Tibial nerve (tissue), 4 donors: Measurements from ENCODE around the gene MYH16. TPM values are rescaled to one million over a fixed set of nuclear protein-coding genes. Genes with fewer than 3 reads are reported as not detected.
"Not testable (repeated sequence)": the region's sequence is repeated elsewhere in the genome, so short reads cannot be mapped to it uniquely, and the experiment has no call there.

Source experiments
- DNase-seq, 2 donors: peaks; one replicate each; pipeline ENCODE4 v3.0.0-alpha.2; 2019; ENCODE audit warnings: low spot score in 2 of 2
- H3K27ac ChIP-seq, 4 donors: fragments of 200-600 bp; sonication (generic) in 3 of 4; one replicate each; pipeline ENCODE4 v1.5.1; 2017 to 2019; ENCODE audit warnings: mild to moderate bottlenecking in 1 of 4
- H3K27me3 ChIP-seq, 2 donors: fragments of 200-600 bp; sonication (generic) in 1 of 2; one replicate each; pipeline versions ENCODE4 v1.5.1 to v1.6.0; 2017 to 2019
- H3K36me3 ChIP-seq, 3 donors: fragments of 200-600 bp; sonication (generic); one replicate each; pipeline ENCODE4 v1.5.1; 2018 to 2019
- H3K4me1 ChIP-seq, 4 donors: fragments of 200-600 bp; sonication (generic) in 3 of 4; one replicate each; pipeline ENCODE4 v1.5.1; 2017 to 2019
- H3K4me3 ChIP-seq, 4 donors: fragments of 200-600 bp; sonication (generic) in 3 of 4; one replicate each; pipeline ENCODE4 v1.5.1; 2017 to 2019; ENCODE audit warnings: mild to moderate bottlenecking in 1 of 4, moderate library complexity in 1 of 4
- H3K9me3 ChIP-seq, 4 donors: fragments of 200-600 bp; sonication (generic) in 3 of 4; one replicate each; pipeline ENCODE4 v1.5.1; 2017 to 2019
- CTCF ChIP-seq, 5 experiments: fragments of 200-600 bp in 3 of 5; fragments of 450-650 bp in 2 of 5; sonication (generic) in 3 of 5; IDR thresholded peaks; one replicate each; pipeline ENCODE4 v1.5.1; 2016 to 2019; ENCODE audit warnings: antibody characterized with exemption in 5 of 5, mild to moderate bottlenecking in 3 of 5, moderate library complexity in 2 of 5
- EP300 ChIP-seq, 2 donors: sonication (generic); formaldehyde crosslinking; IDR thresholded peaks; one replicate each; pipeline ENCODE4 v1.6.1; 2017; ENCODE audit warnings: antibody characterized with exemption in 2 of 2, mild to moderate bottlenecking in 1 of 2
- POLR2A ChIP-seq, 2 donors: fragments of 450-650 bp; IDR thresholded peaks; one replicate each; pipeline ENCODE4 v1.6.1; 2017; ENCODE audit warnings: antibody characterized with exemption in 2 of 2, mild to moderate bottlenecking in 2 of 2, moderate library complexity in 2 of 2
- WGBS, 2 donors: methylation state at CpG; one replicate each; pipeline ENCODE4 v1.1.5; 2018; 5-methylcytosine and 5-hydroxymethylcytosine counted together
- total RNA-seq, 4 donors: library from RNA; depleted of rRNA; stranded (reverse); fragments of >200 nt; gene quantifications; one replicate each; pipeline ENCODE4 v1.1.0, GENCODE V29; 2016

The MYH16 gene
- total RNA-seq, 4 donors from 2014 or later = not detected

GRCh38 chr7:99312316-99313203, 39.9 kb downstream of the MYH16 start:
- TF ChIP-seq POLR2A (IDR thresholded peaks at IDR 0.05) = no peak
- peak; percentile 84 to 86 (median 86) for TF ChIP-seq CTCF (IDR thresholded peaks at IDR 0.05)
- peak in 1 of 2 donors; percentile 20 for TF ChIP-seq EP300 (IDR thresholded peaks at IDR 0.05)
- Histone ChIP-seq H3K9me3 (peaks cover 0 to 18% (median 0%) of the 10 kb centered on the region in 4 donors), H3K27me3 (no peaks in the 10 kb centered on the region), H3K4me3 (no peak overlapping the region), H3K4me1 (peaks cover 0 to 7% (median 0%) of the 10 kb centered on the region in 4 donors), H3K27ac (peak overlapping the region in 1 of 4 donors; percentile 35), H3K36me3 (peaks cover 0 to 10% (median 0%) of the 10 kb centered on the region in 3 donors)
- DNase-seq = peak; percentile 71 to 91
- 29 to 33% methylated on average over 16 of the region's 16 CpGs for WGBS, 2 donors

- peaks cover 0 to 7% (median 0%) of the 10 kb centered on the region in 4 donors for H3K4me1 ChIP-seq
- DNase-seq = no peak
- no peak overlapping the region for H3K4me3 ChIP-seq
- peaks cover 0 to 18% (median 0%) of the 10 kb centered on the region in 4 donors for H3K9me3 ChIP-seq
- no peaks in the 10 kb centered on the region for H3K27me3 ChIP-seq
- peaks cover 0 to 10% (median 0%) of the 10 kb centered on the region in 3 donors for H3K36me3 ChIP-seq
- peak in 1 of 5 experiments; percentile 16 for TF ChIP-seq CTCF (IDR thresholded peaks at IDR 0.05)
- no peak for TF ChIP-seq POLR2A (IDR thresholded peaks at IDR 0.05)
- peak overlapping the region in 1 of 4 donors; percentile 35 for H3K27ac ChIP-seq
- WGBS, 2 donors = 27 to 34% methylated on average over 1 of the region's 1 CpG
Observed at GRCh38 chr7:99313204-99313573, 40.5 kb downstream of the MYH16 start.

DNA sequence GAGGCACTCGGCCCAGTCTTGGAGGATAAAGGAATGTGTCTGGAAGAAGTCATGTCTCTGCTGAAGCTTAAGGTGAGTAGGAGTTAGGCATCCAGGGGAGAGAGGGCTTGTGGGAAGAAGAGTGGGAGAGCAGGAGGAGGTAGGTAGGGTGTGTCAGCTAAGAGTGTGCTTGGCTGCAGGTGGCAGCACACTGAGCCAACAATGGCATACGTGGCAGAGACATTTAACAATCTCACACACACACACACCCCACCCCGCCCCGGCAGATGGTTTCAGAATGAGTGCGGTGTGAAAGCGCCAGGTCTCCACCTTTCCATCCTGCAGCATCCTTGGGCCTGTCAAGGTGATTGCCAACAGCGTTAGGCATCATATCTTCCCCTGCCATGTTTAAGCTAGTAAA, 41.9 kb downstream of the MYH16 start:
- Histone ChIP-seq H3K36me3 (peaks cover 0 to 9% (median 0%) of the 10 kb centered on the region in 3 donors), H3K9me3 (peaks cover 0 to 13% (median 0%) of the 10 kb centered on the region in 4 donors), H3K4me3 (no peak overlapping the region), H3K27ac (no peak overlapping the region), H3K27me3 (no peaks in the 10 kb centered on the region), H3K4me1 (peaks cover 0 to 7% (median 0%) of the 10 kb centered on the region in 4 donors)
- WGBS, 2 donors = 80 to 81% methylated on average over 7 of the region's 7 CpGs
- TF ChIP-seq EP300 (IDR thresholded peaks at IDR 0.05) = no peak
- no peak for TF ChIP-seq CTCF (IDR thresholded peaks at IDR 0.05)
- no peak for TF ChIP-seq POLR2A (IDR thresholded peaks at IDR 0.05)
- DNase-seq = no peak

DNA sequence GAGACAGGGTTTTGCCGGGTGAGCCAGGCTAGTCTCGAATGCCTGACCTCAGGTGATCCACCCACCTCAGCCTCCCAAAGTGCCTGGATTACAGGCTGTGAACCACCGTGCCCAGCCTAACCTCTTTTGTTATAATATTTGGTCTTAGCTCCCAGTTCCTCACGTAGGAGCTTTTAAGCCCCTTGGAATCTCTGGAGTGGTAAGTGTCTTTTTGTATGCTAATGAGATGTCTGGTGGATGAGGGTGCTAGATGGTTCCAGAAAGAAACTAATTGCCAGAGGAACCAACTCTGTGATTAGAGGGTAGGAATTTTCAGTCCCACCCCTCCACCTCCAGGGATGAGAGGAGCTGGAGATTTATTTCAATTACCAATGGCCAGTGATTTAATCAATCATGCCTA, 47.7 kb downstream of the MYH16 start:
- no peaks in the 10 kb centered on the region for H3K36me3 ChIP-seq
- 49 to 59% methylated on average over 4 of the region's 4 CpGs for WGBS, 2 donors
- TF ChIP-seq POLR2A (IDR thresholded peaks at IDR 0.05) (no peak), EP300 (IDR thresholded peaks at IDR 0.05) (no peak), CTCF (IDR thresholded peaks at IDR 0.05) (no peak)
- no peak overlapping the region for H3K4me3 ChIP-seq
- no peak overlapping the region for H3K27ac ChIP-seq
- no peaks in the 10 kb centered on the region for H3K9me3 ChIP-seq
- H3K27me3 ChIP-seq = no peaks in the 10 kb centered on the region
- peaks cover 0 to 10% (median 7%) of the 10 kb centered on the region in 4 donors for H3K4me1 ChIP-seq
- DNase-seq = no peak

GRCh38 chr7:99322659-99323058, 50.0 kb downstream of the MYH16 start:
- not testable (repeated sequence) for H3K36me3 ChIP-seq, H3K4me3 ChIP-seq, DNase-seq, H3K27me3 ChIP-seq, H3K9me3 ChIP-seq, H3K27ac ChIP-seq
- 88 to 92% methylated on average over 6 of the region's 6 CpGs for WGBS, 2 donors
- peaks cover 0 to 23% (median 17%) of the 10 kb centered on the region in 4 donors for H3K4me1 ChIP-seq
